DND-41 (cell line): ENCODE data around the gene ZCWPW2.

Source experiments
- ATAC-seq: fragments of 200-7000 bp; cut with Tn5 transposase; 3 replicates; pipeline ENCODE4 v1.9.1; 2021; ENCODE audit warnings: low read depth; ENCODE audit not compliant: insufficient read depth
- DNase-seq: peaks from one replicate; pipeline ENCODE4 v3.0.0-alpha.2; 2020
- H2AFZ ChIP-seq: 2 replicates; pipeline ENCODE4 v1.6.0; 2012; ENCODE audit warnings: low read depth, low read length
- H3K27ac ChIP-seq: 2 replicates; pipeline ENCODE4 v1.5.1; 2012; ENCODE audit warnings: low read length, inconsistent platforms
- H3K27me3 ChIP-seq: fragments of 200-600 bp; sonication (generic); 2 replicates; pipeline ENCODE4 v1.6.0; 2012; ENCODE audit warnings: low read length, mild to moderate bottlenecking, inconsistent platforms; ENCODE audit not compliant: insufficient read depth, poor library complexity
- H3K36me3 ChIP-seq: 2 replicates; pipeline ENCODE4 v1.5.1; 2012; ENCODE audit warnings: low read length, inconsistent platforms; ENCODE audit not compliant: insufficient read depth
- H3K4me1 ChIP-seq: 2 replicates; pipeline ENCODE4 v1.5.1; 2012; ENCODE audit warnings: mild to moderate bottlenecking, low read length; ENCODE audit not compliant: insufficient read depth
- H3K4me2 ChIP-seq: 2 replicates; pipeline ENCODE4 v1.6.0; 2012; ENCODE audit warnings: mild to moderate bottlenecking, moderate library complexity, low read length, inconsistent platforms; ENCODE audit not compliant: insufficient read depth
- H3K4me3 ChIP-seq, 2 experiments: fragments of 200-600 bp in 1 of 2; shearing (Covaris generic) in 1 of 2; 2 replicates each; pipeline ENCODE4 v1.5.1; 2012 to 2016; ENCODE audit warnings: inconsistent platforms in 2 of 2, low read length in 2 of 2, mild to moderate bottlenecking in 2 of 2, low read depth in 1 of 2, moderate library complexity in 1 of 2
- H3K79me2 ChIP-seq: 2 replicates; pipeline ENCODE4 v1.6.0; 2012; ENCODE audit warnings: low read length, inconsistent platforms; ENCODE audit not compliant: insufficient read depth
- H3K9ac ChIP-seq: 2 replicates; pipeline ENCODE4 v1.6.0; 2012; ENCODE audit warnings: low read depth, mild to moderate bottlenecking, inconsistent platforms, low read length, moderate library complexity
- H3K9me3 ChIP-seq: 2 replicates; pipeline ENCODE4 v1.5.1; 2012; ENCODE audit warnings: low read length, moderate library complexity, mild to moderate bottlenecking, inconsistent platforms; ENCODE audit not compliant: insufficient read depth, severe bottlenecking
- H4K20me1 ChIP-seq: 2 replicates; pipeline ENCODE4 v1.6.0; 2012; ENCODE audit warnings: low read length; ENCODE audit not compliant: insufficient read depth
- EZH2 ChIP-seq: IDR thresholded peaks from 3 replicates; pipeline ENCODE4 v1.6.1; 2012; ENCODE audit warnings: borderline replicate concordance, low read depth, mild to moderate bottlenecking, moderate library complexity, low read length, inconsistent platforms; ENCODE audit not compliant: severe bottlenecking
- TF ChIP-seq, protein P1 (sequence below): IDR thresholded peaks from 2 replicates; pipeline ENCODE4 v1.5.1; 2012; ENCODE audit warnings: borderline replicate concordance, low read length, moderate library complexity, mild to moderate bottlenecking; ENCODE audit not compliant: poor library complexity, severe bottlenecking; ENCODE audit errors: extremely low read depth

Gene ZCWPW2

DNA sequence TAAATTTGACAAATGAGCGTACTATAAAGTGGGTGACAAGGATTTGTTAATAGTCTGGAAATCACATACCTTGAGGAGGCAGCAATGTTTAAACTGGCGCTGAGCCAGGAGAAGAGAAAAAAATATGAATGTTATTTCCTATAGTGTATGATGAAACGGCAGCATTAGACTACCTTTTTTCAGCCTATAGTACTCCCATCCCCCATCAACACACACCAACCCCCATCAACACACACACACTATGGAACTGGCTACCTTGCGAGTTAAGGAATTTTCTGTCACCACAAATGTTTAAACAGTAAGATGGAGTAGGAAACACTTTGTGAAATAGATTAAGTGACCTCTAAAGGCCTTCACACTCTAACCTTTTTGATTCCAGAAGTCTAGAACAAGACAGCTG, 46.8 kb upstream of the ZCWPW2 start:
- Histone ChIP-seq H3K79me2 (peaks cover 3% of the 10 kb centered on the region; the same call in 1 of the 2 replicates), H3K36me3 (peaks cover 6% of the 10 kb centered on the region; the same call in 1 of the 2 replicates), H3K27ac (no peak overlapping the region), H4K20me1 (no peaks in the 10 kb centered on the region), H3K27me3 (no peaks in the 10 kb centered on the region), H3K9ac (no peak overlapping the region), H3K4me3 (no peak overlapping the region), H3K4me2 (no peak overlapping the region), H3K4me1 (no peaks in the 10 kb centered on the region), H3K9me3 (no peaks in the 10 kb centered on the region), H2AFZ (no peak overlapping the region)
- TF ChIP-seq, protein P1, sequence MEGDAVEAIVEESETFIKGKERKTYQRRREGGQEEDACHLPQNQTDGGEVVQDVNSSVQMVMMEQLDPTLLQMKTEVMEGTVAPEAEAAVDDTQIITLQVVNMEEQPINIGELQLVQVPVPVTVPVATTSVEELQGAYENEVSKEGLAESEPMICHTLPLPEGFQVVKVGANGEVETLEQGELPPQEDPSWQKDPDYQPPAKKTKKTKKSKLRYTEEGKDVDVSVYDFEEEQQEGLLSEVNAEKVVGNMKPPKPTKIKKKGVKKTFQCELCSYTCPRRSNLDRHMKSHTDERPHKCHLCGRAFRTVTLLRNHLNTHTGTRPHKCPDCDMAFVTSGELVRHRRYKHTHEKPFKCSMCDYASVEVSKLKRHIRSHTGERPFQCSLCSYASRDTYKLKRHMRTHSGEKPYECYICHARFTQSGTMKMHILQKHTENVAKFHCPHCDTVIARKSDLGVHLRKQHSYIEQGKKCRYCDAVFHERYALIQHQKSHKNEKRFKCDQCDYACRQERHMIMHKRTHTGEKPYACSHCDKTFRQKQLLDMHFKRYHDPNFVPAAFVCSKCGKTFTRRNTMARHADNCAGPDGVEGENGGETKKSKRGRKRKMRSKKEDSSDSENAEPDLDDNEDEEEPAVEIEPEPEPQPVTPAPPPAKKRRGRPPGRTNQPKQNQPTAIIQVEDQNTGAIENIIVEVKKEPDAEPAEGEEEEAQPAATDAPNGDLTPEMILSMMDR = no peak
- TF ChIP-seq EZH2 = no peak
- DNase-seq = no peak
- ATAC-seq = no peak

DNA sequence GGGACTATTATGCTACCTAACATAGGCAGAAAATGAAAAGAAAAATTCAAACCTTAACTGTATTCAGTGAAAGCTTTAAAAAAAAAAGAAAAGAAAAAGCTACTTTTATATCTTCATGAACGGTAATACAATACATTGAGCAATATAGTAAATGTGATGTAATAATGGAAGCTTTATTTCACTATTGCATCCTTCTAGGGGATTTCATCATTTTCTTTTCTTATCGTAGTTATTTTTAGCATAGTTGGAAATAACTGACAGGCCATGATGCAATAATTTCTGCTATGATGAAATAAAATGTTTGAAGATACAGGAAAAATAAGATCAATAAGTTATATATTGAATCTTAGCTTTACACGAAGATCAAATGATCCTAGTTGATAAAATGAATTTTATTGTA, 40.3 kb upstream of the ZCWPW2 start:
- no peak for ATAC-seq
- no peaks in the 10 kb centered on the region for H3K9me3 ChIP-seq
- no peak overlapping the region for H2AFZ ChIP-seq
- no peak overlapping the region for H3K4me2 ChIP-seq
- no peak overlapping the region for H3K4me3 ChIP-seq
- DNase-seq = no peak
- TF ChIP-seq, protein P1 = no peak
- no peak for TF ChIP-seq EZH2
- H3K79me2 ChIP-seq = peaks cover 6% of the 10 kb centered on the region; the same call in 1 of the 2 replicates
- H3K9ac ChIP-seq = no peak overlapping the region
- no peaks in the 10 kb centered on the region for H3K27me3 ChIP-seq
- no peaks in the 10 kb centered on the region for H4K20me1 ChIP-seq
- H3K36me3 ChIP-seq = 0 out of 2 replicates have a peak, but pooled peaks cover 4% of the 10 kb centered on the region
- H3K4me1 ChIP-seq = no peaks in the 10 kb centered on the region
- no peak overlapping the region for H3K27ac ChIP-seq

DNA sequence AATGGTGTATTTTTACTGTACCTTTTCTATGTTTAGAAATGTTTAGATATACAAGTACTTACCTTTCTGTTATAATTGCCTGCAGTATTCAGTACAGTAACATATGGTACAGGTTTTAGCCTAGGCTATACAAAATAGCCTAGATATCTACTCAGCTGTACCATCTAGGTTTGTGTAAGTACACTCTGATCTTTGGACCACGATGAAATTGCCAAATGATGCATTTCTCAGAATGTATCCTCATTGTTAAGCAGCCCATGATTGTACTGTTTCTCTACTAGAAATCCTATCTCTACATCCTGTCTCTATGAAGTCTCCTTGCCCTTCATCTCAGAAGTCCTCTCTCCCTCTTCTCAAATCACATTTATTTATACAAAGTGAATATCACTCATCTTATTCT, 32.8 kb upstream of the ZCWPW2 start:
- Histone ChIP-seq H3K9me3 (no peaks in the 10 kb centered on the region), H3K27me3 (no peaks in the 10 kb centered on the region), H3K36me3 (peaks cover 31% of the 10 kb centered on the region), H3K79me2 (no peaks in the 10 kb centered on the region), H3K27ac (no peak overlapping the region), H3K4me3 (no peak overlapping the region), H3K4me1 (no peaks in the 10 kb centered on the region), H4K20me1 (no peaks in the 10 kb centered on the region), H3K9ac (no peak overlapping the region), H3K4me2 (no peak overlapping the region), H2AFZ (no peak overlapping the region)
- ATAC-seq = no peak
- TF ChIP-seq EZH2 = no peak
- TF ChIP-seq, protein P1 = no peak
- no peak for DNase-seq

DNA sequence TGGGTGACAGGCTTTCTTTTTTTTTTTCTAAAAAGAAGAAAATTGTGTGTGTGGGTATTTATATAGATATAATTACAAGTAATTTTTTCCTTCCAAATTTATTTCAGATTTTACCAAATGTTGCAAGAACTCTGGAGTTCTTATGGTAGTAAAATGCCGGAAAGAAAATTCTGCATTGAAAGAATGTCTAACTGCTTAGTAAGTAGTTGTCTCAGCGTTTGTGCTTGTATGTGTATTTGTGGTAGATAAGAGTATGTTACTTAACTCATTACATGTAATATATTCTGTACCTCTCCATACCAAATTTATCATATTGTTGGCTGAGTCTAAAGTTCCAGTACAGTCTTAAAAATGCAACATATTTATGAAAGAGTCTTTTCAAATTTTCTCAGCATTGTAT, 32.3 kb upstream of the ZCWPW2 start:
- no peaks in the 10 kb centered on the region for H3K9me3 ChIP-seq
- no peak overlapping the region for H3K27ac ChIP-seq
- H3K27me3 ChIP-seq = no peaks in the 10 kb centered on the region
- H3K36me3 ChIP-seq = peaks cover 31% of the 10 kb centered on the region
- TF ChIP-seq, protein P1 = no peak
- no peak for TF ChIP-seq EZH2
- H3K4me1 ChIP-seq = no peaks in the 10 kb centered on the region
- DNase-seq (no peak), ATAC-seq (no peak)
- no peak overlapping the region for H2AFZ ChIP-seq
- H3K4me2 ChIP-seq = no peak overlapping the region
- no peak overlapping the region for H3K9ac ChIP-seq
- H3K79me2 ChIP-seq = no peaks in the 10 kb centered on the region
- H3K4me3 ChIP-seq = no peak overlapping the region
- no peaks in the 10 kb centered on the region for H4K20me1 ChIP-seq
